Tibial nerve (tissue), 3 donors: ENCODE measurements around the gene KMO.

Source experiments
- POLR2A ChIP-seq, 2 donors: fragments of 450-650 bp; IDR thresholded peaks; one replicate each; pipeline ENCODE4 v1.6.1; 2017; ENCODE audit warnings: antibody characterized with exemption in 2 of 2, mild to moderate bottlenecking in 2 of 2, moderate library complexity in 2 of 2
- TF ChIP-seq, protein P1 (sequence below), 5 experiments: fragments of 200-600 bp in 3 of 5; fragments of 450-650 bp in 2 of 5; sonication (generic) in 3 of 5; IDR thresholded peaks; one replicate each; pipeline ENCODE4 v1.5.1; 2016 to 2019; ENCODE audit warnings: antibody characterized with exemption in 5 of 5, mild to moderate bottlenecking in 3 of 5, moderate library complexity in 2 of 5

DNA sequence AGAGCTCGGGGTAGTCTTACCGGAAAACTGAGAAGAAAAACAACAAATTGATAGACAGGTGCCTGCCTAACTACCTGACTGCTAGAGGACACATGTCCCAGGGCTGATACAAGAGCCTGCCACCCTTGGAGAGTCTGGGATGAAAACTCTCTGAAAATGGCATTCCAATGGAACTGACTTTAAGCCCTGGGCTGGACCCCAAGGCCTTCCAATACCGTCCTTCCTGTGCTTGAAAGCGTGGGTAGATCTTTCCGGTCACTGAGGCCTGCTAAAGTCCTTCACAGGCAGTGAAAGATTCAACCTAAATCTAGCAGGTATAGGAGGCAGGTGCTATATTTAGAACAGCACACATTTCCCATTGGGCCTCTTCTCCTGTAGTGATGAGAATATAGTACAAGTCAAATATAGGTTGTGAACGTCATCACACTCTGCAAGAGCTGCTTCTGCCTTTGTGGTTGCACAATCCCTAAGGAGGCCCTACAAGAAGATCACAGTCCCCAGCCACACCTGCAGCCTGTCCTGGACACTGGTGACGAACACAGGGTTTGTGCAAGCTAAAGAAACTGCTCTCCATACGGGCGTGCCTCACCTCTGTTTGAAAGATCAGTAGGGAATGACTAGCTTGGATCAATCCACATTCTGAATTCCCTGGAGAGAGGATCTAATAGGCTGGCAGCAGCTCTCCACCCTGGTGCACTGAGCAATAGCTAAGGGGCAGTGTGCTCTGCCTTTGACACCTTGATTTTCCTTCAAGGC, 108.9 kb downstream of the KMO start:
- TF ChIP-seq POLR2A (IDR thresholded peaks at IDR 0.05), result no peak
- TF ChIP-seq, protein P1, sequence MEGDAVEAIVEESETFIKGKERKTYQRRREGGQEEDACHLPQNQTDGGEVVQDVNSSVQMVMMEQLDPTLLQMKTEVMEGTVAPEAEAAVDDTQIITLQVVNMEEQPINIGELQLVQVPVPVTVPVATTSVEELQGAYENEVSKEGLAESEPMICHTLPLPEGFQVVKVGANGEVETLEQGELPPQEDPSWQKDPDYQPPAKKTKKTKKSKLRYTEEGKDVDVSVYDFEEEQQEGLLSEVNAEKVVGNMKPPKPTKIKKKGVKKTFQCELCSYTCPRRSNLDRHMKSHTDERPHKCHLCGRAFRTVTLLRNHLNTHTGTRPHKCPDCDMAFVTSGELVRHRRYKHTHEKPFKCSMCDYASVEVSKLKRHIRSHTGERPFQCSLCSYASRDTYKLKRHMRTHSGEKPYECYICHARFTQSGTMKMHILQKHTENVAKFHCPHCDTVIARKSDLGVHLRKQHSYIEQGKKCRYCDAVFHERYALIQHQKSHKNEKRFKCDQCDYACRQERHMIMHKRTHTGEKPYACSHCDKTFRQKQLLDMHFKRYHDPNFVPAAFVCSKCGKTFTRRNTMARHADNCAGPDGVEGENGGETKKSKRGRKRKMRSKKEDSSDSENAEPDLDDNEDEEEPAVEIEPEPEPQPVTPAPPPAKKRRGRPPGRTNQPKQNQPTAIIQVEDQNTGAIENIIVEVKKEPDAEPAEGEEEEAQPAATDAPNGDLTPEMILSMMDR (IDR thresholded peaks at IDR 0.05), result no peak
